Cardiac fibroblast (primary cell): ENCODE results near the gene NPR3.

Experiments used
- DNase-seq, 2 donors: peaks; one replicate each; pipeline versions ENCODE4 v3.0.0 to v3.0.0-alpha.2; 2010; ENCODE audit warnings: low read depth in 2 of 2
- H3K4me3 ChIP-seq, 2 donors: replicated peaks in 1 of 2; 1 replicate in 1 of 2; 2 replicates in 1 of 2; pipeline ENCODE4 v1.5.1; 2011; ENCODE audit warnings: low read depth in 2 of 2, low read length in 2 of 2, mild to moderate bottlenecking in 2 of 2, moderate library complexity in 1 of 2
- CTCF ChIP-seq: IDR thresholded peaks from one replicate; pipeline ENCODE4 v1.5.1; 2011; ENCODE audit warnings: low read depth, mild to moderate bottlenecking, low read length, inconsistent platforms

Gene NPR3

GRCh38 chr5:32840606-32841005 is 129.5 kb downstream of the NPR3 start:
- peak; percentile 14 to 35 for DNase-seq
- no peak for TF ChIP-seq CTCF

More at GRCh38 chr5:32840606-32841005, 129.5 kb downstream of the NPR3 start:
- no peak overlapping the region for H3K4me3 ChIP-seq
